ENCODE data around the gene NXF1.

Gene NXF1

DNA sequence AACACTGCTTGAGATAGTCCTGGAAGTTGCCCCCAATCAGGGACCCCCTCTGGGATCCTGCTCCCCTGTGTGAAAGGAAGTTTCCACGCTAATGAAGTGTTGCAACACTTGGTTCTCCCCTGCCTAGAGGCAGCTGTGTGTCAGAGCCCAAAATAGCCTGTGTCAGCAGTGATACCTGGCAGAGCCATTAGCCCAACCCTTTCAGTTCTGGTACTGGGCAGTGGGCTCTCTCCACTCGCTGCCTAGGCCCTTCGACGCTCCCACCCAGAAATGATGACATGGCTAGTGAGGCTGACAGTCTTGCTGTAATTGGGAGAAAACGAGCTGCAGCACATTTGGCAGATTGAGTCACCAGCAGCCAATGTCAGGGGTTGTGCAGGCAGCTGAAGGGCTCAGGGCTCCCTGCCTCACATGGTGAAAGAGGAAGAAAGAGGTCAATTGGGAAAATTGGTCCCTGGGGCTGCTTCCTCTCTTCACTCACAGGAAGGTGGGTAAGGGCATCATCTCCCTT lies 1.4 kb upstream of the NXF1 start:
- no peak for TF ChIP-seq CTCF (IDR thresholded peaks at IDR 0.05; ENCODE audit: control insufficient read depth, insufficient read depth, low read depth, low read length, missing control alignments)
- no peak for DNase-seq (ENCODE audit: low read depth)
- H3K4me3 ChIP-seq (ENCODE audit: control insufficient read depth, low read depth, low read length): no peak overlapping the region

GRCh38 chr11:62805961-62806441 lies 761 bp upstream of the NXF1 start:
- no peak for DNase-seq (ENCODE audit: low read depth)
- H3K4me3 ChIP-seq (ENCODE audit: control insufficient read depth, low read depth, low read length): peak overlapping the region; percentile 61
- TF ChIP-seq CTCF (IDR thresholded peaks at IDR 0.05; ENCODE audit: control insufficient read depth, insufficient read depth, low read depth, low read length, missing control alignments): no peak

- DNase-seq (ENCODE audit: low read depth): no peak
- no peak for TF ChIP-seq CTCF (IDR thresholded peaks at IDR 0.05; ENCODE audit: control insufficient read depth, insufficient read depth, low read depth, low read length, missing control alignments)
- peak overlapping the region; percentile 77 for H3K4me3 ChIP-seq (ENCODE audit: control insufficient read depth, low read depth, low read length)
These were observed 747 bp downstream of the NXF1 start for GRCh38 chr11:62804310-62805075.

DNA sequence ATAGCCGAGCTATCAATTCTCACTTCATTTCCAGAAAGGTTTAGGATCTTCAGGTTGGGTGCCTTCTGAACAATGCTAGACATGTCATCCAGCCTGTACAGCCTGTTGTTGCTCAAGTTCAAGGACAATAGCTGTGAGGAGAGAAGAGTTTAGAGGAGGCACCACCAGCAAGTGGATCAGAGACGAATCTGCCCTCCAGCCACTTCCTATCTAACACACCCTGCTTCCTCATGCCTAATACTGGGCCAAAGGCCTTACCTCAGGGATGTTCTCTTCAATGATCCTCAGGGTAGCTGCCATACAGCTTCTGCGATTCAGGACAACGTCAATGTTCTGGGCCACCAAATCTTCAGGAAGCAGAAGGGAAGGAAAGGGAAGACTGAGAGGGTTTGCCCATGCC lies 4.2 kb downstream of the NXF1 start:
- DNase-seq (ENCODE audit: low read depth): no peak
- TF ChIP-seq CTCF (IDR thresholded peaks at IDR 0.05; ENCODE audit: control insufficient read depth, insufficient read depth, low read depth, low read length, missing control alignments): no peak
- H3K4me3 ChIP-seq (ENCODE audit: control insufficient read depth, low read depth, low read length): no peak overlapping the region

GRCh38 chr11:62799486-62799885 lies 5.8 kb downstream of the NXF1 start:
- no peak for TF ChIP-seq CTCF (IDR thresholded peaks at IDR 0.05; ENCODE audit: control insufficient read depth, insufficient read depth, low read depth, low read length, missing control alignments)
- no peak for DNase-seq (ENCODE audit: low read depth)
- H3K4me3 ChIP-seq (ENCODE audit: control insufficient read depth, low read depth, low read length): no peak overlapping the region

DNA sequence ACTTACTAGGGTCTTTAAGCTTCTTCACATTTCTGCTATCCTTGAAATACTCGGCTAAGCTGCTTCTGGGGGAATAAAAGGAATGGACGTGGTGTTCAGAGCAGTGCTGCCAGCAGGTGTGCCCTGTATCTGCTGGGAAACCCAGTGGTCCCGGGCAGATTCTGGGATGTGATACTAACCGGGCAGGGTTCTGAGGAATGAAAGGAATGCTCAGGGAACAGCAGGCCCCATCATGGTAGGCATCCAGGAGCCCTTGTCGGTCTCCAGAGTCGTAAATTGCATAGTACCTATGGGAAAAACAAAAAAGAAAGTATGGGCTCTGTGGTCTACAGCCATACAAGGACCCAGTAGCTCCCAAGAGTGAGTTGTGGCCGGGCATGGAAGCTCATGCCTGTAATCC lies 9.0 kb downstream of the NXF1 start:
- no peak for DNase-seq (ENCODE audit: low read depth)
- no peak for TF ChIP-seq CTCF (IDR thresholded peaks at IDR 0.05; ENCODE audit: control insufficient read depth, insufficient read depth, low read depth, low read length, missing control alignments)
- no peak overlapping the region for H3K4me3 ChIP-seq (ENCODE audit: control insufficient read depth, low read depth, low read length)
